NB4 (cell line): Measurements from ENCODE around the gene CAPN12.

Experiments used
- DNase-seq: peaks from one replicate; pipeline ENCODE4 v3.0.0; 2010; ENCODE audit warnings: low read depth
- H3K4me3 ChIP-seq: one replicate; pipeline ENCODE4 v1.5.1; 2011; ENCODE audit warnings: mild to moderate bottlenecking, low read depth, low read length, moderate library complexity
- MYC ChIP-seq: IDR thresholded peaks from 2 replicates; pipeline ENCODE4 v1.6.1; 2011; ENCODE audit warnings: low read depth, low read length
- POLR2A ChIP-seq: IDR thresholded peaks from 2 replicates; pipeline ENCODE4 v1.6.1; 2011; ENCODE audit warnings: mild to moderate bottlenecking; ENCODE audit not compliant: insufficient read length; ENCODE audit errors: extremely low read depth
- TF ChIP-seq, protein P1 (sequence below): IDR thresholded peaks from one replicate; pipeline ENCODE4 v1.5.1; 2012; ENCODE audit warnings: low read depth, low read length
- TF ChIP-seq, protein P2 (sequence below): IDR thresholded peaks from 2 replicates; pipeline ENCODE4 v1.6.1; 2011; ENCODE audit warnings: low read depth, low read length

CAPN12 gene

DNA sequence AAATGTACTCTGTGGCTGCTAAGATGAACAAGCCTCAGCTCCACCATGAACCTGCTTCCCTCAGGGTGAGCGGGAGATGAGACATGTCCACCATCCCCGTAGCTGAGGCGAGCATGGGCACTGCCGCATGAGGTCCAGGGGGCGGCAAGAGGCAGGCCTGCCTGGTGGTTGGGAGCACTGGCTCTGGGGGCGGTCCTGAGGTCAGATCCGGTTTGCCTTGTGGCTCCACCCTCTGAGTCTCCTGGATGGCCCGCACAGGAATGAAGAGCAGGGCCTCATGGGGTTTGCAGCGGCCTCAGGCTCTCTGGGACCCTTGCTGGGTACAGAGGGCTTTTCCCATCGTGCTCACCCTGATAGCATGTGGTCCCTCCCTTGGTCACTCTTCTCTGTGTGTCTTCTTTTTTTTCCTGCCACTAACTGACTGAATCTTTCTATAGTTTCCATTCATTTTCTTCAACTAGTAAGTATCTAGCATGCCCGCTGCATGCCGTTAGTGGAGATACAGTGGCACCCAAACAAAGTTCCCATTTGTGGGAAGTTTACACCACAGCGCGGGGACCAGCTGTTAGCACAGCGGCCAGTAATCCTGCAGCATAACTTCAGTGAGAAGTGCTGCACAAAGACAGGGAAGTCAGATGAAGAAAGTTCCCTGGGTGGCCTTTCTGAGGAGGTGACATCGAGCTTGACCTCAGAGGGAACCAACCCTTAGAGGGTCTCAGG is 37.3 kb downstream of the CAPN12 start:
- DNase-seq, result no peak
- TF ChIP-seq MYC, result no peak
- no peak for TF ChIP-seq POLR2A
- TF ChIP-seq, protein P1, sequence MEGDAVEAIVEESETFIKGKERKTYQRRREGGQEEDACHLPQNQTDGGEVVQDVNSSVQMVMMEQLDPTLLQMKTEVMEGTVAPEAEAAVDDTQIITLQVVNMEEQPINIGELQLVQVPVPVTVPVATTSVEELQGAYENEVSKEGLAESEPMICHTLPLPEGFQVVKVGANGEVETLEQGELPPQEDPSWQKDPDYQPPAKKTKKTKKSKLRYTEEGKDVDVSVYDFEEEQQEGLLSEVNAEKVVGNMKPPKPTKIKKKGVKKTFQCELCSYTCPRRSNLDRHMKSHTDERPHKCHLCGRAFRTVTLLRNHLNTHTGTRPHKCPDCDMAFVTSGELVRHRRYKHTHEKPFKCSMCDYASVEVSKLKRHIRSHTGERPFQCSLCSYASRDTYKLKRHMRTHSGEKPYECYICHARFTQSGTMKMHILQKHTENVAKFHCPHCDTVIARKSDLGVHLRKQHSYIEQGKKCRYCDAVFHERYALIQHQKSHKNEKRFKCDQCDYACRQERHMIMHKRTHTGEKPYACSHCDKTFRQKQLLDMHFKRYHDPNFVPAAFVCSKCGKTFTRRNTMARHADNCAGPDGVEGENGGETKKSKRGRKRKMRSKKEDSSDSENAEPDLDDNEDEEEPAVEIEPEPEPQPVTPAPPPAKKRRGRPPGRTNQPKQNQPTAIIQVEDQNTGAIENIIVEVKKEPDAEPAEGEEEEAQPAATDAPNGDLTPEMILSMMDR, result no peak
- TF ChIP-seq, protein P2, sequence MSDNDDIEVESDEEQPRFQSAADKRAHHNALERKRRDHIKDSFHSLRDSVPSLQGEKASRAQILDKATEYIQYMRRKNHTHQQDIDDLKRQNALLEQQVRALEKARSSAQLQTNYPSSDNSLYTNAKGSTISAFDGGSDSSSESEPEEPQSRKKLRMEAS, result no peak
- H3K4me3 ChIP-seq, result no peak overlapping the region

DNA sequence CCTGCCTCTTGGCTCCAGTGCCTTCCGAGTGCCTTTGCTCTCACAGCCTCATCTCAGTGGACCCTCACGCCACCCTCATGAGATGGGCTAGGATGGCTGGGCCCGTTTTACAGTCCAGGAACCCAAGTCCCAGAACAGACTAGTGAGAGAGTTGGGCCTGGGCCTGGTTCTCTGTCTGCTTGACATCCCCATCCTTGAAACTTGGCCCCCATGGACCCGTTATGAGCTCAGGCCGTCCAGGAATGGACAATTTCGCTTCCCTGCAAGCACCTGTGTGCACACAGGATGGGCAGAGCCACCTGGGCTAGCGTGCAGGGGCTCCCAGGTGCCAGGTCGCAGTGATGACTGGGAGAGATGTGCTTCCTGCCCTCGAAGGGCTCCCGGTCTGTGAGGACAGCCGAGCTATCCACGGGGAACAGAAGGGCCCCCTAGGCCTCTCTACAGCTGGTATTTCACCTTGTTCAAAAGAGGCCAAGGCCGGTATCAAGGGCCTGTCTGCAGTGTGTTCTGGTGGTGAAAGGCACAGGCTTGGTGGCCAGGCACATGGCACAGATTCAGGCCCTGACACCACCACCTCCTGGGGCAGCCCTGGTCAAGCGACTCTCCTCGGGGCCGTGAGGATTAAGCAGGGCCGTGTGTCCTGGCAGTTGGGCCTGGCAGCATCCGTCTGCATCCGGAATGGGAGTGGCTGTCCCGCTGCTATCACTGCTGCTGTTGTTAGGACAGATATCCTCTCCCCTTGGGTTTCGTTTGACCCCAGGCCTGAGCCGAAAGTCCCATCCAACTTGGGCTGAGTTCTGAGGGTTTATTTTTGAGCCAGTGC is 38.9 kb downstream of the CAPN12 start:
- DNase-seq, result no peak
- TF ChIP-seq POLR2A (no peak), MYC (no peak)
- TF ChIP-seq, protein P1, result no peak
- TF ChIP-seq, protein P2, result no peak
- no peak overlapping the region for H3K4me3 ChIP-seq

DNA sequence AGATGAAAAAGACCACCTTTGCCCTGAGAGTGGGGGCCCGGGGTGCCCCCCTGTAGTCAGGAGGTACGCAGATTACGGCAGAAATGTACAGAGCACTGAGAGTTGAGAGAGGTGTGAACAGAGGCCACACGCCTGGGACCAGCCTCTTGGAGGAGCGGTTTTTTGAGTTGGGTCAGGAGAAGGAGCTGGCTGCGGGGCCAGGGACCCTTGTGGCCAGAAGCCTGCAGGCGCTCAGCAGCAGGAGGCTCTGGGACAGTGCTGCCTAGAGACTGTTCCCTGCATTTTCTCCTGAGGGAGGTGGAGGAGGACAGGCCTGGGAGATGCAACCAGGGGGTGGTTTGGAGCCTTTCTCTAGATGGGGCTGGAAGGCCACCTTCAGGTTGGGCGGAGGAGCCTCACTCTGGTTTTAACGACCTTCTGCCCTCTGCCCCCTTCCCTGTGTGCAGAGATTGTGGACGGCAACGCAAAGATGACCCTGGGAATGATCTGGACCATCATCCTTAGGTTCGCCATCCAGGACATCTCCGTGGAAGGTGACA is 39.7 kb downstream of the CAPN12 start:
- no peak for DNase-seq
- TF ChIP-seq MYC (no peak), POLR2A (no peak)
- TF ChIP-seq, protein P2, result no peak
- TF ChIP-seq, protein P1, result no peak
- no peak overlapping the region for H3K4me3 ChIP-seq

DNA sequence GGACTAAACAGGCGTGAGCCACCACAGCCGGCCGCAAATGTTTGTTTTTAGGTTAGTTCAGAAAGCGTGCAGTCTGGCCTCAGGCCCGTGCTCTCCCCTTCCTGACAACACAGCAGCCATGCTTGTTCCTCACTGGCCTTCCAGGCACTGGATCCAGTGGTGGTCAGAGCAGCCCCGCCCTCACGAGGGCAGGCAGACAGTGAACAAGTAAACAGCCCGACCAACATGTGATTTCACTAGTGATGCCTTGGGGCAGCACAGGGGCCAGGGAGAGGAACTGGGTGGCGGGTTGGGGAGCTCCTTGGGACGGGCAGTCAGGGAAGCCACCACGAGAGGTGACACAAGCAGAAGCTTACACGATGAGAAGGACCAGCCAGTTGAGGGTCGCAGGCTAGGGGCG is 40.8 kb downstream of the CAPN12 start:
- DNase-seq, result no peak
- no peak for TF ChIP-seq POLR2A
- TF ChIP-seq, protein P1, result no peak
- TF ChIP-seq MYC, result no peak
- TF ChIP-seq, protein P2, result no peak
- no peak overlapping the region for H3K4me3 ChIP-seq

DNA sequence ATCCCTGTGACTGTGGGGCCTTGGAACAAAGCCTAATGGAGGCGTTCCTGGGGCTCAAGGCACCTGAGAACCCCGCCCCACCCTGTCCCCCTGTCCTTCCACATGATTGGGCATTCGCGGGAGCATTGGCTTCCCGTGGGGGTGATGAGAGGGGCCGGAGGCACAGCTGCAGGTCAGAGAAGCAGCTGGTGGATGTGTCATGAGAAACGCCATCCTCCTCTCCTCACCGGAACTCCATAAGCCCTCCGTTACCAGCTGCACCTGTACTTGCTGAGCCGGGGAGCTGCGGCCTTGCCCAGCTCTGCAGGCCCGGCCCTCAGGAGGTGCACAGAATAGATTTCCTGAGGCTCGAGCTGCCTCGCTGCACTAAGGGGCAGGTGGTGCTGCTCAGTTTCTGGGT is 42.0 kb downstream of the CAPN12 start:
- H3K4me3 ChIP-seq, result no peak overlapping the region
- TF ChIP-seq, protein P2, result no peak
- no peak for TF ChIP-seq MYC
- no peak for TF ChIP-seq POLR2A
- TF ChIP-seq, protein P1, result no peak
- no peak for DNase-seq
